Hippocampal formation (tissue), 2 donors: ENCODE data around the gene XIRP1.
"Not testable (repeated sequence)": the region's sequence is repeated elsewhere in the genome, so short reads cannot be mapped to it uniquely, and the experiment has no call there.

Source experiments
- DNase-seq, 2 donors: peaks; one replicate each; lab custom pipeline; 2025; lab: John Stamatoyannopoulos, UW

Gene XIRP1, protein sequence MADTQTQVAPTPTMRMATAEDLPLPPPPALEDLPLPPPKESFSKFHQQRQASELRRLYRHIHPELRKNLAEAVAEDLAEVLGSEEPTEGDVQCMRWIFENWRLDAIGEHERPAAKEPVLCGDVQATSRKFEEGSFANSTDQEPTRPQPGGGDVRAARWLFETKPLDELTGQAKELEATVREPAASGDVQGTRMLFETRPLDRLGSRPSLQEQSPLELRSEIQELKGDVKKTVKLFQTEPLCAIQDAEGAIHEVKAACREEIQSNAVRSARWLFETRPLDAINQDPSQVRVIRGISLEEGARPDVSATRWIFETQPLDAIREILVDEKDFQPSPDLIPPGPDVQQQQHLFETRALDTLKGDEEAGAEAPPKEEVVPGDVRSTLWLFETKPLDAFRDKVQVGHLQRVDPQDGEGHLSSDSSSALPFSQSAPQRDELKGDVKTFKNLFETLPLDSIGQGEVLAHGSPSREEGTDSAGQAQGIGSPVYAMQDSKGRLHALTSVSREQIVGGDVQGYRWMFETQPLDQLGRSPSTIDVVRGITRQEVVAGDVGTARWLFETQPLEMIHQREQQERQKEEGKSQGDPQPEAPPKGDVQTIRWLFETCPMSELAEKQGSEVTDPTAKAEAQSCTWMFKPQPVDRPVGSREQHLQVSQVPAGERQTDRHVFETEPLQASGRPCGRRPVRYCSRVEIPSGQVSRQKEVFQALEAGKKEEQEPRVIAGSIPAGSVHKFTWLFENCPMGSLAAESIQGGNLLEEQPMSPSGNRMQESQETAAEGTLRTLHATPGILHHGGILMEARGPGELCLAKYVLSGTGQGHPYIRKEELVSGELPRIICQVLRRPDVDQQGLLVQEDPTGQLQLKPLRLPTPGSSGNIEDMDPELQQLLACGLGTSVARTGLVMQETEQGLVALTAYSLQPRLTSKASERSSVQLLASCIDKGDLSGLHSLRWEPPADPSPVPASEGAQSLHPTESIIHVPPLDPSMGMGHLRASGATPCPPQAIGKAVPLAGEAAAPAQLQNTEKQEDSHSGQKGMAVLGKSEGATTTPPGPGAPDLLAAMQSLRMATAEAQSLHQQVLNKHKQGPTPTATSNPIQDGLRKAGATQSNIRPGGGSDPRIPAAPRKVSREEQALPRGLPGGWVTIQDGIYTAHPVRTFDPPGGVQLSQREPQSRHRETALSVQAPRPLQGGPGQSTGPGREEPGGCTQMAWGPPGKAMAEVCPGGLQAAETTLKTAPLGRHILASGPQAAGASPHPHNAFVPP (N-terminal part only)

DNA sequence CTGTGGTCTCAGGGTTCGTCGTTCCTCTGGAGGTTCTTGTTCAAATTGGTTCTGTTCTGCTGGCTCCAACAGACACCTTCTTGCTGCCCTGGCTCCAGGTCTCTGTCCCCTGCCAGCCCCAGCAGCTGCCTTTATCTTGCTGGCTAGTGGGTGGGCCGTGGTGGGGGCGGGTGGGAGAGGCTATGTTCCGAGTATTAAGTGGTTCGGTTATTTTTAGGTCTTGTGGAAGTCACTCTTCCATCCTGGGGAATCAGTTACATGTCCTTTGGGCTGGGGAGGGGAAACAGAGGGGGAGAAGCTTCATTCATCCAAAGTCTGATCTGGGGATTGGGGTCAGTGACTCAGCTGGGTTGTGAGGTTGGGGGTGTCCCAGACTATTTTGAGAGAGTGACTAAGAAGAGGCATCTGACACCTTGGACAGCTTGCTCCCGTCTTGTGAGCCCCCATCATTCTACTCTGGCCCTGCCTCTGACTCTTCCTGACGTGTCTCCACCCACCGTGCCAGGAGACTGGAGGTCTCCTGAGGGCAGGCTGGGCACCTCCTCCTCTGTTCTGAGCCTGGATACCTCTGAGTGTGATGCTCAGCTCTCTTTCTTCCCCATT lies at the start of gene XIRP1:
XIRP1 (minus strand) TSS at position 106 of the 603 bp plus-strand sequence. CDS start 3,150 bp downstream, outside the sequence.
- no peak for DNase-seq

DNA sequence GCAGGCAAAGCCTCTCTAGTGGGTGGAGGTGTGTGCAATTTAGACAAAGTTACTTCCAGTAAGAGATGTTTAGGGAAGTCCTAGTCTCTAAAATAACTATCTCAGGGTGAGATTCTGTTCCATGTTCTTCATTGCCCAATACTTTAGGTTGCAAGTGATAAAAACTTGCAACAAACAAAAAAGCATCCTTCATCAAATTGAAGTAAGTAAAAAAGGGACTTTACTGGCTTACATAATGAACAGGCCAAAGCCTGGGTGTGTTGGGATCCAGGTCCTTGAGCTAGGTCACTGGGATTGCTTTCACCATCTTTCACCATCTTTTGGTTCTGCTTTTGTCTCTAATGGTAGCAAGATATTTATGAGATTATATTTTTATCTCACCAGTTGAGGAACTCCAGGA lies 49.2 kb upstream of the XIRP1 start:
- no peak for DNase-seq

DNA sequence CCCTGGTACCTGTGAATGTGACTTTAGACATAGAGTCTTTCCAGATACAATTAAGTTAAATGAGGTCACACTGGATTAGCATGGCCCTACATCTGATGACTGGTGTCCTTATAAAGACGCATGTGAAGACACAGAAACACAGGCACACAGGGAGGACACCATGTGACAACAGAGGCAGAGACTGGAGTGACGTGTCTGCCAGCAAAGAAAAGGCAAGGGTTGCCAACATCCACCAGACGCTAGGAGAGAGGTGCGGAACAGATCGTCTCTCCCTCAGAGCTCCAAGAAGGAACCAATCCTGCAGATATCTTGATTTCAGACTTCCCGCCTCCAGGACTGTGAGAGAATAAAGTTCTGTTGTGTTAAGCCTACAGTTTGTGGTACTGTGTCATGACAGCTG lies 44.6 kb upstream of the XIRP1 start:
- DNase-seq = no peak

DNA sequence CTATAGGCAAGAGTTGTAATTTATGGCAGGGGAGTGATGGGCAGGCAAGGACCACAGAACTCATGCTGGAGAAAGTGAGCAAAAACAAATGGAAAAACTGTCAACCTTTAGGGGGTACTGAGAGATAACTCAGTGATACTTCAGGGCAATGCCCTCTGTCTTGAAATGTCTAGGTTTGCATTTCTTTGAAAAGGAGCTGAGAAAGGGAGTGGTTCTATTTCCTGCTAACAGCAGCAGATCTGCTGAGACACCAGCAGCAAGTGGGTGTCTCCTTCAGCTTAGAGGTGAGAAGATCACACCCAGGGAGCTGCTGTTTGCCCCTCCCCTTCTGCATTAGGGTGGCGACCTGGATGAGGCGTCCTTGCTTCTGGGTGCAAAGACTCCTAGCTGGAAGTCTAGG lies 42.3 kb upstream of the XIRP1 start:
- no peak for DNase-seq

DNA sequence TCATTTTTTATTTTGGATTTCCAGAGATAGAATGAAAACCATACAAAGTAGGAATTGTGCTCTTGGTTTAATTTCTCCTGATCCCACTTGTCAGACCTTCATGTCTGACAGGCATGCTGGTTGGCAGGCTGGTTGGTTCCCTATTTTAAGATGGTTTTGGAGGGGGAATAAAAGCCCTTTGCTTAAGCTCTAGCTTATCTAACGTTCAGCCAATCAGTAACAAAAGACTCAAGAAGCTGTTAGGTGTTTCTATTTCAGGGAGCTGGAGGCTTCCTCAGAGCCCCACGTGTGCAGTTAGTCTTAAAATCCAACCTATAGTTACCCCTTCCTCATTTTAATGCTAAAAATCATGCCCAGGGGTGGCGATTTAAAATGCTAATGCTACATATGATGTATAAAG lies 40.5 kb upstream of the XIRP1 start:
- no peak for DNase-seq

DNA sequence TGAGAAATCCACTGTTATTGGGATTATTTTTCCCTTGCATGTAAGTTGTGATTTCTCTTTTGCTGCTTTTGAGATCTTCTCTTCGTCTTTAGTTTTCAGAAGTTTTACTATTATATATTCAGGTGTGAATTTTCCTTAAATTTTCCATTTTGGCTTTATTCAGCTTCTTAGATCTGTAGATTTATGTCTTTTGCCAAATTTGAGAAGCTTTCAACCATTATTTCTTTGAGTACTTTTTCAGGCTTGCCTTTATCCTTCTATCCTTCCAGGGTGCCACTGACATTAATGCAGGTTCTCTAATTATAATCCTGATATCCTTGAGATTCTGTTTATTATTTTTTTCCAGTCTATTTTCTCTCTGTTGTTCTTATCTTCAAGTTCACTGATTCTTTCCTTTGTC lies 38.1 kb upstream of the XIRP1 start:
- no peak for DNase-seq

DNA sequence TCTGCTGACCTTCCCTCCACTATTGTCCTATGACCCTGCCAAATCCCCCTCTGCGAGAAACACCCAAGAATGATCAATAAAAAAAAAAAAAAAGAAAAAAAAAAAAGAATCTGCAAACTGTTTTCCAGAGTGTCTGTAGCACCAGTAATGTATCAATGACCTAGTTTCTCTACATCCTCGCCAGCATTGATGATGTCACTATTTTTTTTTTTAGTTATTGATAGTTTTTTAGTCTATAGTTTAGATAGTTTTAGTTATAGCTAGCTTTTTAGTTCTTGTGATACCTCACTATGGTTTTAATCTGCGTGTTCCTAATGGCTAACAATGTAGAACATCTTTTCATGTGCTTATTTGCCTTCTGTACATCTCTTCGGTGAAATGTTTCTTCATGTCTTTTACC lies 36.1 kb upstream of the XIRP1 start:
- no peak for DNase-seq

DNA sequence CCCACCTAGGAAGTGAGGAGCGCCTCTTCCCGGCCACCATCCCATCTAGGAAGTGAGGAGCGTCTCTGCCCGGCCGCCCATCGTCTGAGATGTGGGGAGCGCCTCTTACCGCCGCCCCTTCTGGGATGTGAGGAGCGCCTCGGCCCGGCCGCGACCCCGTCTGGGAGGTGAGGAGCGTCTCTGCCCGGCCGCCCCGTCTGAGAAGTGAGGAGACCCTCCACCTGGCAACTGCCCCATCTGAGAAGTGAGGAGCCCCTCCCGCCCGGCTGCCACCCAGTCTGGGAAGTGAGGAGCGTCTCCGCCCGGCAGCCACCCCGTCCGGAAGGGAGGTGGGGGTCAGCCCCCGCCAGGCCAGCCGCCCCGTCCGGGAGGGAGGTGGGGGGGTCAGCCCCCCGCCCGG lies 35.2 kb upstream of the XIRP1 start:
- DNase-seq = not testable (repeated sequence)

DNA sequence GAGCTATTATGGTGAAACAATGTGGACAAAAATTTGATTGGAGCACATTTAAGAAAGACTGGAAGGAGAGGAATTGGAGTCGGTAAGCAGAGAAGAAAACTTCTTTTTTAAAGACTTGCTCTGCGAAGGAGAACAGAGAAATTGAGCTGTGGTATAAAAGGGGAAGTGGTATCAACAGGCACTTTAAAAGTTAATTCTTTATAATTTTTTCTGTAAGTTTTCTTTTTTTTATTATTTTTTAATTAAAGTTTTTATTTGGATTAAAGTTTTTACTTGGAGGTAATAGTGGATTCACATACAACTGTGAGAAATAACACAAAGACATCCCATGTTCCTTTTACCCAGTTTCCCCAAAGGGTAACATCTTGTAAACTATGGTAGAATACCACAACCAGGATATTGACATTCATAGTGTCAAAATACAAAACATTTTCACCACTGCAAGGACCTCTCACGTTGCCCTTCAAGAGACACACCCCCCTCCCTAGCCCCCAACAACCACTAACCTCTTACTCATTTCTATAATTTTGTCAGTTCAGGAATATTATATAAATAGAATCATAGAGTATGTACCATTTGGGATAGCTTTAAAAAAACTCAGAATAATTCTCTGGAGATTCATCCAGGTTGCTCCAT lies 33.8 kb upstream of the XIRP1 start:
- DNase-seq = no peak

DNA sequence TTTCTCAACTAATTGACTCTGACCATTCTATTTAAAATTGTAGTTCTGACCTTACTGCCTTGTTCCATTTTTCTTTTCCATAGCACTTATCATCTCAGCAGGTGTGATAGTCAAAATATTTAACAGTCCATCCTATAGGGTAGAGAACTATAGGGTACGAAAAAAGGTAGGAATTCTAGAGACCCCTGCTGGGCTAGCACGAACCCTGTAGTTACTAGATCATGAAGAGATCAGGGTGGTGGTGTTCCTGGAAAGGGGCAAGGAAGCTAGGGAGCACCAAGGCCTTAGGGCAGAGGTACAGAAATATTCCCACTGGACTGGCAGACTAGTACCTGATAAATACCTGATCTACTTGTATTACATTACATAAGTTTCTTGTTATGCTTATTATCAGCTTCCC lies 31.9 kb upstream of the XIRP1 start:
- DNase-seq = no peak

DNA sequence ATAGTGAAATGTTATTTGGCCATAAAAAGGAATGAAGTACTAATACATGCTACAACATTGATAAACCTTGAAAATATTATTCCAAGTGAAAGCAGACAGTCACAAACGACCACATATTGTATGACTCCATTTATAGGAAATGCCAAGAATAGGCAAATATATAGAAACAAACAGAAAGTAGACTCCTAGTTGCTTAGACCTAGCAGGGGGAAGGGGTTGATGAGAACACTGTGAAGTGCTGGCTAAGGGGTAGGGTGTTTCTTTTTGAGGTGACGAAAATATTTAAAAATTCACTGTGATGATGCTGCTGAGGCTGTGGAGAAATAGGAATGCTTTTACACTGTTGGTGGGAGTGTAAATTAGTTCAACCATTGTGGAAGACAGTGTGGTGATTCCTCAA lies 30.5 kb upstream of the XIRP1 start:
- no peak for DNase-seq

DNA sequence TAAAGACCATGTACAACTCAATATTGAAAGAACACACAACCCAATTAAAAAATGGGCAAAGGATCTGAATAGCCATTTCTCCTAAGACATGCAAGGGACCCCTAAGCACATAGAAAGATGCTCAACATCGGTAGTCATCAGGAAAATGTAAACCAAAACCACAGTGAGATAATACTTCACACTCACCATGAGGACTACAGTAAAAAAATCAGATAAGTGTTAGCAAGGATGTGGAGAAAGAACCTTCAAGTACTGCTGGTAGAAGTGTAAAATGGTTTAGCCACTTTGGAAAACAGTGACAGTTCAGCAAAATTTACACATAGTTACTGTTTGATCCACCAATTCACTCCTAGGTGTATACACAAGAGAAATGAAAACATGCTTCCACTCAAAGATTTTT lies 30.1 kb upstream of the XIRP1 start:
- no peak for DNase-seq

DNA sequence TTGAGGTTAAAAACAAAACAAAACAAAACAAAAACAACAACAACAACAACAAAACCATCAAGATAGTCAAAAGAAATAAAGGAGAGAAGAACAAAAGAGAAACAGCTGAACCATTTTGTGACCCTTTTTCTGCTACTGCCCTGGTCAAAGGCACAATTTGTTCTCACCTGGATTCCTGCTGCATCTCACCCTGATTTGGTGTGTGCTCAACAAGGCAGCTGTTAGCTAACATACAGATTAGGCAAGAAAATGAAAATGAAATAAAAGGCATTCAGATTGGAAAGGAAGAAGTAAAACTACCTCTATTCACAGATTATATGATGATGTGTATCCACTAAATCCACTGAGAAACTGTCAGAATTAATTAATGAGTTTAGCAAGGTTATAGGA lies 28.7 kb upstream of the XIRP1 start:
- no peak for DNase-seq

DNA sequence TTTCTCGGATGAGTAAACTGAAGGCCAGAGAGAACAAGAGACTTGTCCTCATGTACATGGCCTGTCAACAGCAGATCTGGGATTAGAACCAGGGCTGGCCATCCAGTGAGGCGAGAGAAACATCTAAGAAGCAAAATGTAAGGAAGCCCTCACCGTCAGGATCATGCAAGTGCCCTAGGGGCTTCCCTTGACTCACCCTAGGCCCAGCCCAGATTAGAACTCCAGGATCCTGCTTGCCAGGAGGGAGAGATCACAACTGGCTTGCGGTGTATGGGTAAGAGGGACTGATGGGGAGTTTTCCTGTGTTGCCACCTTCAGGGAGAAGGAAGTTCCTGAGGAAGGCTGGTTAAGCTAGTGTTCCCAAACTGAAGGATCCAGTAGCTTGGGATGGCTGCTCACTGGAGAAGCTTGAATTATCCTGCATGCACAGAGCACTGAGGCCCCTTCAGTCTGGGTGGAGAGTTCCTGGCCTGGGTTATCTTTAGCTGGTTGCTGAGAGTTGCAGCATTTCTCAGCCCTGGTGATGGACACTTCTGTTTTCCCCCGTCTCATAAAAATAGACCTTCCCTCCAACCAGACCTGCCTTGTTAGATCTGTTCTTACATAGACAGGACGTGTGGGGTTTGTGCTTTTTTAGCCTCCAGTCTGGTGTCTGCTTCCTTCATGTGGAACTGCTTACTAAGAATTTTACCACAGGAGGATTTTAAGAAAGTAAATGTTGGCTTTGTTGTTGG lies 28.2 kb upstream of the XIRP1 start:
- DNase-seq = peak in 1 of 2 donors; percentile 15

DNA sequence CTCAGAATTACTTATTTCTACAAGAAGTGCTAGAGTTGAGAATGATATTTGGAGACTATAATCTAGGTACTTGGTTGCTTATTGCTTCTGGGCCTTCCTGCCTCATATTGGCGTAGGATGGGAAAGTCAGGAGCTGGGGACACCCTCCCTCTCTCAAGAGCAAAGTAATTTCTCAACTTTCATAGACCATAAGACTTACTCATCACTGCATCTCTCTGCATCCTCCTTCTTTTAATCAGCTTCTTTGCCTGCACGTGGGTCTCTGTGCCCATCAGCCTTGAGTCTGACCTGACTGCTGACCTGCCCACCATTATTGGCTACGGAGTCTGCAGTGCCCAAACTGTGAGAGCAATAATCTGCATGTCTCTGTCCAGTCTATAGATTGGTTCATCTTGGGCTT lies 27.3 kb upstream of the XIRP1 start:
- no peak for DNase-seq

DNA sequence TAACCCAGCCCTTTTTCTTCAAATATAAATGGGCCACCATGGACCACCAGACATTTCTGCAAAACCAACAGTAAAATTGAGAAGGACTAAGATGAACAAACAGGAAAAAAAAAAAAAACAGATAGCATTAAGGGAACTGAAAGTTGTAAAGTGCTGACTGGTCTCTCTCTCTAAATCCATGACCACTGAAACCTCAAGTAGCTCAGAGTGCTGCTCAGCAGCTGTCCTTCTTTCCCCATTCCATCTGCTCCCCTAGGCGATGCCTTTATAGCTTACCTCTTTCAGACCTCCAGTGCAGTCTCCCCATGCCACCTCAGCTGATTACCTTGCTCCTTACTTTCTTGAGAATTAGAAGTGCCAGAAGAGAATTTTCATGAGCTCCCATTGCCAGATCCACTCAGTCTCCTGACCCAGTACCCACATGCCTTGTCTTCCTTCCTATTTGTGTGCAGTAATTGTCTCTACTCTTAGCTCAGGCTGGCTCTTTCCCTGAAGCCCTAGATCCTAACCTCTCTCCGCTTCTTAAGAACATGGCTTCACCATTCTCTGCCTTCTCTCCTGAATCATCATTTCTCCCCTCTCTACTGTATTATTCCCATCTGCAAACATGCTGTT lies 23.9 kb upstream of the XIRP1 start:
- no peak for DNase-seq

DNA sequence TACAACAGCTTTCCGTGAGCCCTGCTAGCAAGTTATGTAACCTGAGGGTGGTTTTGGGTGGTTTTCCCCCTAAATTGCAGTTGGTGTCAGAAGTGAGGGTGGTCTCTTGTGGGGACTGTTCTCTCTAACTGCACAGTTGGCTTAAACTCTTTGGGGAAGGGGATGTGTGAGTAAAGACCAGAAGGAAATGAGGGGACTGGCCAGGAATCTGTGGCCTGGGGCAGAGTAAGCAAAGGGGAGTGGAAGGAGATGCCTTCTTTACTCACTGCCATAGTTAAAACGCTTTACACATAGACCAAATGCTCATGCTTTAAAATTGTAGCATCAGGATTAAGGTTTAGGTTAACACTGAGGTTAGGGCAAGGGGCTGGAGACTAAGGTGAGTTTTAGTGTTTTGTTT lies 21.2 kb upstream of the XIRP1 start:
- no peak for DNase-seq

DNA sequence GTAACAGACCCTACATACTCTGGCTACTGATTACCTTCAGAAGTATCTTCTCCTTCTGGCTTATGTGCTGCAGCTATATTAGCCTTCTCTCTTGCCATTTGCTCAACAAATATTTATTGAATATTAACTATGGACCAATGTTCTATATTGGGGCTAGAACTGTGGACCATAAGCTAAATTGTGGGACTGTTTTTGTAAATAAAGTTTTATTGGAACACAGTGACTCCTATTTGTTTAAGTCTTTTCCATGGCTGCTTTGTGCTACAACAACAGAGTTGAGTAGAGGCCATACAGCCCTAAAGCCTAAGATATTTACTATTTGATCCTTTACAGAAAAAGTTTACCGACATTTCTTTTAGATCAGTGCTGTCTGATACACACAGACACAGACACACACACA lies 20.3 kb upstream of the XIRP1 start:
- no peak for DNase-seq

DNA sequence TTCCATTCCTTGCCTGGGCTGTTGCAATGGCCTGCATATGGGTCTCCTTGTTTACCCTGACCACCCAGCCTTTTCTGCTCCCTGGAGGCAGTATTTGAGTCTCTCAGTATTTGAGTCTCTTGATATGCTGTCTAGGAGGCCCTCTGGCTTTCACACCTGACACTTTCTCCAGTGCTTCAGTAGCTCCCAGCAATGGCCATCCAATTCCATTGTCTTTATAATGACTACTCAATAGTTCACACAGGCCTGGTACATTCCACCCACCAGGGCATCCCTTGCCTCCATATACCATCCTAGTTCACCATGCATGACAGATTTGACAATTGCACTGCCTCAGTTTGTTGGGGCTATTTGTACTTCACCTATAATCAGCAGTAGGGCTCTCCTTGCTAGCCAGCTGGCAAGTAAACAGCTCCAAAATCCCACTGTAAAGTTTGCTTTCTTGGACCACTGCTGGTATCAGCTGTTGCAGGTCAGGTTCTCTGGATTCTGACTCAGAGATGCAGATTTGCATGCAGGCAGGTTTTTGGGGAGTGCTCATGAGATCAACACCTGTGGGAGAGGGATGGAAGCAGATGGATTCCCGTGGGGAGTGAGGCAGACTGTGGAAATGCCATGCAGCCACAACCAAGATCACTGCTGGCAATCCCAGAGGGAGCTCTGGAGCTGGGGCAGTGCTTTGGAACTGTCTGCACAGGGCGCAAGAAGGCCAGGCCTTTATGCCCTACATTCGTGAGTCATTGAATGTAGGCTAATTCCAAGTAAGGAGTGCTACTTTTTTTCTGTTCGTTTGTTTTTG lies 19.1 kb upstream of the XIRP1 start:
- DNase-seq = no peak
